K562 (cell line): ENCODE measurements around the gene SEMA3F. TPM values are rescaled to one million over a fixed set of nuclear protein-coding genes. Genes with fewer than 3 reads are reported as not detected.

Experiments used
- ATAC-seq: fragments of 200-7000 bp; cut with Tn5 transposase; 3 replicates; pipeline ENCODE4 v1.9.1; 2020; ENCODE audit warnings: moderate library complexity
- BruUV-seq: library from RNA; stranded (reverse); fragments of 400-500 nt; replicated peaks from 2 replicates; lab custom pipeline; 2021; lab: Mats Ljungman, UMichigan
- CTCF ChIA-PET: fragments of 300-600 bp; formaldehyde crosslinking; extraction: SDS; loops from one replicate; lab custom pipeline; 2021; ENCODE audit warnings: low intra/inter-chr PET ratio; lab: Yijun Ruan, JAX
- POLR2A ChIA-PET: fragments of 300-600, 350-650 bp; sonication (Branson Sonifier 250); formaldehyde crosslinking; extraction: SDS; loops from one replicate; lab custom pipeline; 2021; ENCODE audit warnings: antibody characterized with exemption, inconsistent platforms; lab: Yijun Ruan, JAX
- DNase-seq, 4 experiments: peaks; one replicate each; pipeline versions ENCODE4 v3.0.0 to v3.0.0-alpha.2; 2011 to 2018; ENCODE audit warnings: low spot score in 3 of 4, mixed read lengths in 3 of 4; ENCODE audit errors: extremely low read depth in 1 of 4
- FAIRE-seq: peaks from 2 replicates; lab custom pipeline; 2011; peaks lifted over from hg19 to GRCh38; lab: Jason Lieb, UNC
- H2AFZ ChIP-seq: 2 replicates; pipeline ENCODE4 v1.6.0; 2011; ENCODE audit warnings: low read depth, low read length, control low read depth, inconsistent platforms
- H3K27ac ChIP-seq: fragments of 200-600 bp; 3 replicates; pipeline ENCODE4 v1.8.0; 2011; ENCODE audit warnings: low read depth, mild to moderate bottlenecking, control low read depth, inconsistent platforms, low read length, moderate library complexity, mixed read lengths; ENCODE audit errors: extremely low read depth
- H3K27me3 ChIP-seq, 2 experiments: fragments of 300-600 bp in 1 of 2; 2 replicates in 1 of 2; 3 replicates in 1 of 2; pipeline versions ENCODE4 v1.6.0 to v1.8.0; 2011; ENCODE audit warnings: inconsistent platforms in 2 of 2, low read length in 2 of 2, mild to moderate bottlenecking in 1 of 2, mixed read lengths in 1 of 2, moderate library complexity in 1 of 2; ENCODE audit not compliant: control insufficient read depth in 2 of 2, insufficient read depth in 2 of 2
- H3K36me3 ChIP-seq: fragments of 300-600 bp; 3 replicates; pipeline ENCODE4 v1.8.0; 2011; ENCODE audit warnings: mild to moderate bottlenecking, low read length, inconsistent platforms; ENCODE audit not compliant: control insufficient read depth, insufficient read depth
- H3K4me1 ChIP-seq, 2 experiments: fragments of 200-600 bp in 1 of 2; replicated peaks in 1 of 2; 2 replicates in 1 of 2; 3 replicates in 1 of 2; pipeline versions ENCODE4 v1.5.1 to v1.8.0; 2011; ENCODE audit warnings: inconsistent platforms in 2 of 2, low read length in 2 of 2, mild to moderate bottlenecking in 1 of 2, mixed read lengths in 1 of 2, moderate library complexity in 1 of 2; ENCODE audit not compliant: control insufficient read depth in 2 of 2, insufficient read depth in 2 of 2
- H3K4me2 ChIP-seq: 2 replicates; pipeline ENCODE4 v1.6.1; 2011; ENCODE audit warnings: low read length, control low read depth, inconsistent platforms, mixed read lengths; ENCODE audit not compliant: insufficient read depth
- H3K4me3 ChIP-seq: fragments of 200-600 bp; sonication (generic), shearing (Covaris generic); 2 replicates; pipeline ENCODE4 v1.5.1; 2016; ENCODE audit warnings: control low read depth, inconsistent platforms
- H3K79me2 ChIP-seq: fragments of 200-600 bp; 3 replicates; pipeline ENCODE4 v1.8.0; 2011; ENCODE audit warnings: low read length, inconsistent platforms; ENCODE audit not compliant: control insufficient read depth, insufficient read depth
- H3K9ac ChIP-seq, 2 experiments: 2 replicates each; pipeline versions ENCODE4 v1.6.0 to v1.6.1; 2011; ENCODE audit warnings: low read depth in 2 of 2, low read length in 2 of 2, control low read depth in 1 of 2, inconsistent platforms in 1 of 2, mild to moderate bottlenecking in 1 of 2, mixed read lengths in 1 of 2; ENCODE audit not compliant: insufficient read depth in 1 of 2
- H3K9me1 ChIP-seq: one replicate; pipeline ENCODE4 v1.6.0; 2011; ENCODE audit warnings: inconsistent platforms, mild to moderate bottlenecking, low read length, moderate library complexity; ENCODE audit not compliant: control insufficient read depth, insufficient read depth
- H3K9me3 ChIP-seq: replicated peaks from 2 replicates; pipeline ENCODE4 v1.5.1; 2011; ENCODE audit warnings: low read depth, low read length, inconsistent platforms; ENCODE audit not compliant: control insufficient read depth, insufficient read depth
- H4K20me1 ChIP-seq: replicated peaks from 2 replicates; pipeline ENCODE4 v1.6.1; 2011; ENCODE audit warnings: low read length, inconsistent platforms, mixed read lengths; ENCODE audit not compliant: control insufficient read depth, insufficient read depth
- BCOR ChIP-seq: fragments of 450-650 bp; IDR thresholded peaks from 2 replicates; pipeline ENCODE4 v1.6.1; 2016
- ETV5 ChIP-seq: sonication (generic); formaldehyde crosslinking; IDR thresholded peaks from 2 replicates; pipeline ENCODE4 v1.4.0; 2020; ENCODE audit warnings: low read depth, mild to moderate bottlenecking, missing genetic modification reagents
- FOXP1 ChIP-seq: sonication (generic); formaldehyde crosslinking; IDR thresholded peaks from 2 replicates; pipeline ENCODE4 v1.8.0; 2022; ENCODE audit warnings: mild to moderate bottlenecking, missing genetic modification reagents
- GABPB1 ChIP-seq: sonication (generic); formaldehyde crosslinking; IDR thresholded peaks from 2 replicates; pipeline ENCODE4 v1.8.0; 2022; ENCODE audit warnings: mild to moderate bottlenecking, missing genetic modification reagents
- HNRNPLL ChIP-seq: fragments of 200-400 bp; formaldehyde crosslinking; IDR thresholded peaks from 2 replicates; pipeline ENCODE4 v1.6.1; 2017; ENCODE audit warnings: low read length, low read depth, mild to moderate bottlenecking; ENCODE audit not compliant: poor library complexity, severe bottlenecking
- MAFF ChIP-seq: IDR thresholded peaks from 2 replicates; pipeline ENCODE4 v1.6.1; 2012; ENCODE audit warnings: low read length, improper control_type of control experiment
- NFIC ChIP-seq: fragments of 450-650 bp; IDR thresholded peaks from 2 replicates; pipeline ENCODE4 v1.6.1; 2017; ENCODE audit warnings: mild to moderate bottlenecking, inconsistent platforms
- SMAD2 ChIP-seq: fragments of 150-350 bp; IDR thresholded peaks from 2 replicates; pipeline ENCODE4 v1.6.1; 2014; ENCODE audit warnings: low read depth, mild to moderate bottlenecking, low read length
- THAP7 ChIP-seq: fragments of 250-450 bp; sonication (Bioruptor Pico); IDR thresholded peaks from 2 replicates; pipeline ENCODE4 v1.5.0; 2021
- ZNF282 ChIP-seq: sonication (generic); formaldehyde crosslinking; IDR thresholded peaks from 2 replicates; pipeline ENCODE4 v1.8.1; 2023; ENCODE audit warnings: missing genetic modification reagents
- ZSCAN32 ChIP-seq: fragments of 450-650 bp; formaldehyde crosslinking; IDR thresholded peaks from 2 replicates; pipeline ENCODE4 v1.4.0; 2020; ENCODE audit warnings: mild to moderate bottlenecking, moderate library complexity
- WGBS: fragments of 100-300 bp; shearing (Covaris generic); methylation state at CpG from one replicate; pipeline ENCODE4 v1.1.6; 2016; ENCODE audit warnings: low coverage, mixed read lengths; ENCODE audit not compliant: insufficient coverage; ENCODE audit errors: missing lambda C conversion rate; 5-methylcytosine and 5-hydroxymethylcytosine counted together
- in situ Hi-C: fragments of 300-500 bp; cut with MboI; formaldehyde crosslinking; loops from 4 replicates; pipeline ENCODE4 v1.15.0; 2018; ENCODE audit warnings: inconsistent platforms, mixed read lengths
- intact Hi-C: fragments of 100-400 bp; cut with micrococcal nuclease; formaldehyde crosslinking; loops from 2 replicates; pipeline ENCODE4 v1.14.2; 2022
- polyA plus RNA-seq, 8 experiments: library from polyadenylated mRNA; depleted of rRNA in 4 of 8; stranded (reverse) in 5 of 8; unstranded in 3 of 8; fragments of >200 nt; fragmentation: Nextera tagmentation in 2 of 8; fragmentation: Illumina TruSeq in 1 of 8; extraction: Ambion mirVana in 2 of 8; extraction: Trizol in 1 of 8; gene quantifications; 2 replicates each; pipeline versions ENCODE4 v1.2.1 to v1.2.3, GENCODE V29; 2011 to 2014; ENCODE audit warnings: inconsistent platforms in 1 of 8, missing spikeins in 1 of 8
- total RNA-seq, 7 experiments: library from RNA; depleted of rRNA in 6 of 7; stranded (reverse); fragments of >200 nt in 6 of 7; fragmentation: Illumina TruSeq in 2 of 7; extraction: Trizol in 2 of 7; gene quantifications; 2 replicates each; pipeline versions ENCODE4 v1.2.1 to v1.2.3, GENCODE V29; 2011 to 2021; ENCODE audit warnings: low replicate concordance in 1 of 7
- TF ChIP-seq, protein P1 (sequence below): fragments of 250-450 bp; sonication (Bioruptor Pico); IDR thresholded peaks from 2 replicates; pipeline ENCODE4 v1.4.0; 2020; ENCODE audit warnings: mild to moderate bottlenecking, moderate library complexity

The SEMA3F gene
- total and polyA plus RNA-seq, 9 of the 15 experiments (the other 6 are each of a cell fraction or from before 2014, with no cell fraction given): 0.58 to 3.0 (median 2.0) TPM; not detected in 2

DNA sequence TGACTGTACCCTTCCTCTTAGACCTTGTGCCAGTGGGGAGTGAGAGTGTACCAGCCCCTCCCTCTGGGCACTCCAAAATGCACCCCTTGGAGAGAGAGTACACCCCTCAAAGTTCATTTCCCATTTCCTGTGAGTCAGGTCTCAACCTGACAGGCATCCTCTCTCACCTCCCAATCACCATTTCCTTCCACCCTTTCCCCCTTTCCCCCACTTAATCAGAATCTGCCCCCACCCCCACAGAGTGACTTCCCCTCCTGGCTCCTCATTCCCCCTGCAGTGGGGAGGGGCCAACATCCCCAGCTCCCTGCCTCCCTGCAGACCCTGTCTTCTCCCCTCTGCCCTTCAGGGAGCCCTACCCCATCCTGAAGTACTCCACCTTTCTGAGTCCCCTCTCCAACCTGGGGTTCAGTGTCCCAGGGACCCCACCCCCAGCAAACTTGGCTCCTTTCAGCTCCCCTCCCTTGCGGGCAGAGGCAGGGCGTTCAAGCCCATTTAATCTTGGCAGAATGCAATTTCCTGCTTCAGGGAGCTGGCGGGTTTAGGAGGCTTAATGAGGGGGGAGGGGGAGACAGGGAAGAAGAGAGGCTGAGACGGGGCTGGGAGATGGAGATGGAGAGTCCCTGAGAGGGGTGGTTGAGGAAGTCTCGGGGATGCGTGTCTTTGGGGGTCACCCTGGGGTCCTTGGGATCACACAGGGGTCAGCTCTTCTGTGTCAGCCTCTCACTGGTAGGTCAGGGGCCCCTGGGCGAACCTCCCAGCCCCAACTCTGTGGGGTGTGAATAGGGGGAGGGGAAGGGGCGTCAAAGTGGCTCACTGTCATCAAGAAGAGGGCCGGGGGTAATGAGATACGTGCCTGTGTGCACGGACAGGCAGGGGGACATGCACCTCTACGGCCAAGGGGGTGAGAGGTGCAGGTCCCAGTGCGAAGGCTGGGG lies 16.6 kb upstream of the SEMA3F start:
- BruUV-seq: no TSS peak
- TF ChIP-seq ETV5 (CRISPR knock-in tag): no peak
- TF ChIP-seq MAFF: no peak
- no peak for TF ChIP-seq HNRNPLL
- TF ChIP-seq SMAD2: no peak
- no peak for TF ChIP-seq FOXP1 (CRISPR knock-in tag)
- no peak for TF ChIP-seq GABPB1
- TF ChIP-seq THAP7 (CRISPR knock-in tag): no peak
- TF ChIP-seq ZSCAN32 (CRISPR knock-in tag): no peak
- TF ChIP-seq BCOR: no peak
- no peak for TF ChIP-seq ZNF282 (CRISPR knock-in tag)
- no peak for TF ChIP-seq NFIC
- TF ChIP-seq, protein P1, sequence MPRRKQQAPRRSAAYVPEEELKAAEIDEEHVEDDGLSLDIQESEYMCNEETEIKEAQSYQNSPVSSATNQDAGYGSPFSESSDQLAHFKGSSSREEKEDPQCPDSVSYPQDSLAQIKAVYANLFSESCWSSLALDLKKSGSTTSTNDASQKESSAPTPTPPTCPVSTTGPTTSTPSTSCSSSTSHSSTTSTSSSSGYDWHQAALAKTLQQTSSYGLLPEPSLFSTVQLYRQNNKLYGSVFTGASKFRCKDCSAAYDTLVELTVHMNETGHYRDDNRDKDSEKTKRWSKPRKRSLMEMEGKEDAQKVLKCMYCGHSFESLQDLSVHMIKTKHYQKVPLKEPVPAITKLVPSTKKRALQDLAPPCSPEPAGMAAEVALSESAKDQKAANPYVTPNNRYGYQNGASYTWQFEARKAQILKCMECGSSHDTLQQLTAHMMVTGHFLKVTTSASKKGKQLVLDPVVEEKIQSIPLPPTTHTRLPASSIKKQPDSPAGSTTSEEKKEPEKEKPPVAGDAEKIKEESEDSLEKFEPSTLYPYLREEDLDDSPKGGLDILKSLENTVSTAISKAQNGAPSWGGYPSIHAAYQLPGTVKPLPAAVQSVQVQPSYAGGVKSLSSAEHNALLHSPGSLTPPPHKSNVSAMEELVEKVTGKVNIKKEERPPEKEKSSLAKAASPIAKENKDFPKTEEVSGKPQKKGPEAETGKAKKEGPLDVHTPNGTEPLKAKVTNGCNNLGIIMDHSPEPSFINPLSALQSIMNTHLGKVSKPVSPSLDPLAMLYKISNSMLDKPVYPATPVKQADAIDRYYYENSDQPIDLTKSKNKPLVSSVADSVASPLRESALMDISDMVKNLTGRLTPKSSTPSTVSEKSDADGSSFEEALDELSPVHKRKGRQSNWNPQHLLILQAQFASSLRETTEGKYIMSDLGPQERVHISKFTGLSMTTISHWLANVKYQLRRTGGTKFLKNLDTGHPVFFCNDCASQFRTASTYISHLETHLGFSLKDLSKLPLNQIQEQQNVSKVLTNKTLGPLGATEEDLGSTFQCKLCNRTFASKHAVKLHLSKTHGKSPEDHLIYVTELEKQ (CRISPR knock-in tag): no peak
- 1% methylated on average over 9 of the region's 13 CpGs for WGBS
- H3K9me1 ChIP-seq: no peaks in the 10 kb centered on the region
- no peak overlapping the region for H3K4me3 ChIP-seq
- H4K20me1 ChIP-seq: no peaks in the 10 kb centered on the region
- no peaks in the 10 kb centered on the region for H3K9me3 ChIP-seq
- no peak for FAIRE-seq
- no peaks in the 10 kb centered on the region for H3K79me2 ChIP-seq
- H3K36me3 ChIP-seq: no peaks in the 10 kb centered on the region
- POLR2A ChIA-PET: interaction anchor here (0.6 kb wide), 2 partner anchors 334 to 538 kb away, joined by 3 read pairs; no protein-coding TSS in a partner anchor
- peak overlapping the region in 1 of 2 experiments; percentile 9; a peak in 1 of 4 replicates for H3K9ac ChIP-seq
- H3K27ac ChIP-seq: no peak overlapping the region
- peaks cover 0 to 13% of the 10 kb centered on the region in 2 experiments; a peak in 2 of 5 replicates for H3K27me3 ChIP-seq
- peaks cover 0 to 8% of the 10 kb centered on the region in 2 experiments; a peak in 2 of 5 replicates for H3K4me1 ChIP-seq
- no peak for ATAC-seq
- intact Hi-C loops: no loop called here
- no peak overlapping the region for H2AFZ ChIP-seq
- CTCF ChIA-PET: no interaction called here
- no peak overlapping the region for H3K4me2 ChIP-seq
- DNase-seq: no peak
- in situ Hi-C loops: no loop called here
